Measurements from ENCODE around the gene SMAP1.

SMAP1 gene

GRCh38 chr6:70874181-70874913, 206.7 kb downstream of the SMAP1 start:
- Histone ChIP-seq H3K27ac (ENCODE audit: low read depth, low read length) (no peak overlapping the region), H3K36me3 (ENCODE audit: control insufficient read depth in 5 of 5, insufficient read depth in 5 of 5, low read length in 5 of 5) (no peaks in the 10 kb centered on the region), H3K4me3 (ENCODE audit: low read depth in 1 of 5, low read length in 5 of 5) (no peak overlapping the region), H3K9me3 (ENCODE audit: control insufficient read depth in 5 of 5, low read length in 5 of 5) (peaks cover 8 to 13% (median 11%) of the 10 kb centered on the region in 5 donors), H3K27me3 (ENCODE audit: control insufficient read depth in 5 of 5, insufficient read depth in 4 of 5, low read length in 5 of 5) (no peaks in the 10 kb centered on the region), H3K9ac (ENCODE audit: low read length in 5 of 5) (no peak overlapping the region), H3K4me1 (ENCODE audit: control insufficient read depth in 5 of 5, insufficient read depth in 5 of 5, low read length in 5 of 5) (peaks cover 0 to 4% (median 0%) of the 10 kb centered on the region in 5 donors)

- Histone ChIP-seq H3K27ac (ENCODE audit: low read depth, low read length) (no peak overlapping the region), H3K27me3 (ENCODE audit: control insufficient read depth in 5 of 5, insufficient read depth in 4 of 5, low read length in 5 of 5) (no peaks in the 10 kb centered on the region), H3K4me1 (ENCODE audit: control insufficient read depth in 5 of 5, insufficient read depth in 5 of 5, low read length in 5 of 5) (peaks cover 0 to 1% (median 0%) of the 10 kb centered on the region in 5 donors), H3K4me3 (ENCODE audit: low read depth in 1 of 5, low read length in 5 of 5) (no peak overlapping the region), H3K36me3 (ENCODE audit: control insufficient read depth in 5 of 5, insufficient read depth in 5 of 5, low read length in 5 of 5) (no peaks in the 10 kb centered on the region), H3K9me3 (ENCODE audit: control insufficient read depth in 5 of 5, low read length in 5 of 5) (peaks cover 0 to 3% (median 2%) of the 10 kb centered on the region in 5 donors), H3K9ac (ENCODE audit: low read length in 5 of 5) (no peak overlapping the region)
Observed at GRCh38 chr6:70879496-70879895, 211.8 kb downstream of the SMAP1 start.

DNA sequence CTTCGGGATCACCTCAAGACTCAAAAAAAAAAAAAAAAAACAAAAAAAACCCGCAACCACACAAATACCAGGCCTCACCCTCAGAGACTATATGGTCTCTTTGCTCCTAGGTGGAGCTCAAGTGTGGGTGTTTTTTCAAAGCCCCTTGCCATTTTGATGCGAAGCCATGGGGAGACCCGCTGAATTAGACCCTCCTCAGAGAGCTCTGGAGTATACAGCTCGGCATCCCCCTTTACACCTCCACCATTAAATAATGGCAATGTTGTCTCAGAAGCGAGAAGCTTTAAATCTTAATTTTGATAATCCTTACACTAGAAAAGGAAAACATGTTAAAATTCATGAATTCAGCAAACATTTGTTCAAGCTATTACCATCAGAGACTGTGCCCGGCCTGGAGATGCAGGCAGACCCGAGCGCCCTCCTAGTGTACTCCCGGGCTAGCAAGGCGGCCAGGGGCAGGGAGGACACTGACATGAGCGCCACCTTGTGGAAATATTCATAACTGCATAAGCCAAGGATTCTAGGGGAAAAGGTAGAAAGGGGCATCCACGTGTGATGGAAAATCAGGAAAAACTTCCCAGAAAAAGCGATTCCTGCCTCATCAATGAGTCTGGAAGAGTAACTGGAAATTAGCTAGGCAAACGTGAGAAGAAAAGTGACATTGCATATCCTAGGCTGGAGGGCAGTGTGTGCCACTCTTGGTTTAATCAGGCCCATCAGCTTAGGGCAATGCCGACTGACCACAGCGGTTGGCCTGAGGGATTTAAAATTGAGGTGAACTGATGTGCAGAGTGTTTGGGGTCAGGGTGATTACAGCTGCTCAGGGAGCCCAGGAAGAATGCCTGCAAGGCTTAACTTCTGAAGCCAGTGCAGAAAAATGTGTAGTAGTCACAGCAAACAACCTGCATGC, 216.6 kb downstream of the SMAP1 start:
- no peak overlapping the region for H3K27ac ChIP-seq (ENCODE audit: low read depth, low read length)
- no peak overlapping the region for H3K4me3 ChIP-seq (ENCODE audit: low read depth in 1 of 5, low read length in 5 of 5)

GRCh38 chr6:70886071-70886470, 218.4 kb downstream of the SMAP1 start:
- H3K4me1 ChIP-seq (ENCODE audit: control insufficient read depth in 5 of 5, insufficient read depth in 5 of 5, low read length in 5 of 5): no peaks in the 10 kb centered on the region
- no peak overlapping the region for H3K4me3 ChIP-seq (ENCODE audit: low read depth in 1 of 5, low read length in 5 of 5)
- no peaks in the 10 kb centered on the region for H3K9me3 ChIP-seq (ENCODE audit: control insufficient read depth in 5 of 5, low read length in 5 of 5)
- no peaks in the 10 kb centered on the region for H3K36me3 ChIP-seq (ENCODE audit: control insufficient read depth in 5 of 5, insufficient read depth in 5 of 5, low read length in 5 of 5)
- no peak overlapping the region for H3K27ac ChIP-seq (ENCODE audit: low read depth, low read length)
- no peak overlapping the region for H3K9ac ChIP-seq (ENCODE audit: low read length in 5 of 5)
- no peaks in the 10 kb centered on the region for H3K27me3 ChIP-seq (ENCODE audit: control insufficient read depth in 5 of 5, insufficient read depth in 4 of 5, low read length in 5 of 5)

More for the DNA sequence above, 216.6 kb downstream of the SMAP1 start:
- no peaks in the 10 kb centered on the region for H3K9me3 ChIP-seq (ENCODE audit: control insufficient read depth in 5 of 5, low read length in 5 of 5)
- H3K36me3 ChIP-seq (ENCODE audit: control insufficient read depth in 5 of 5, insufficient read depth in 5 of 5, low read length in 5 of 5): no peaks in the 10 kb centered on the region
- no peak overlapping the region for H3K9ac ChIP-seq (ENCODE audit: low read length in 5 of 5)
- H3K27me3 ChIP-seq (ENCODE audit: control insufficient read depth in 5 of 5, insufficient read depth in 4 of 5, low read length in 5 of 5): no peaks in the 10 kb centered on the region
- no peaks in the 10 kb centered on the region for H3K4me1 ChIP-seq (ENCODE audit: control insufficient read depth in 5 of 5, insufficient read depth in 5 of 5, low read length in 5 of 5)

- no peaks in the 10 kb centered on the region for H3K36me3 ChIP-seq (ENCODE audit: control insufficient read depth in 5 of 5, insufficient read depth in 5 of 5, low read length in 5 of 5)
- no peak overlapping the region for H3K4me3 ChIP-seq (ENCODE audit: low read depth in 1 of 5, low read length in 5 of 5)
- H3K27me3 ChIP-seq (ENCODE audit: control insufficient read depth in 5 of 5, insufficient read depth in 4 of 5, low read length in 5 of 5): no peaks in the 10 kb centered on the region
- H3K4me1 ChIP-seq (ENCODE audit: control insufficient read depth in 5 of 5, insufficient read depth in 5 of 5, low read length in 5 of 5): no peaks in the 10 kb centered on the region
- H3K9ac ChIP-seq (ENCODE audit: low read length in 5 of 5): no peak overlapping the region
- no peak overlapping the region for H3K27ac ChIP-seq (ENCODE audit: low read depth, low read length)
- no peaks in the 10 kb centered on the region for H3K9me3 ChIP-seq (ENCODE audit: control insufficient read depth in 5 of 5, low read length in 5 of 5)
Observed at GRCh38 chr6:70886661-70887060, 219.0 kb downstream of the SMAP1 start.

DNA sequence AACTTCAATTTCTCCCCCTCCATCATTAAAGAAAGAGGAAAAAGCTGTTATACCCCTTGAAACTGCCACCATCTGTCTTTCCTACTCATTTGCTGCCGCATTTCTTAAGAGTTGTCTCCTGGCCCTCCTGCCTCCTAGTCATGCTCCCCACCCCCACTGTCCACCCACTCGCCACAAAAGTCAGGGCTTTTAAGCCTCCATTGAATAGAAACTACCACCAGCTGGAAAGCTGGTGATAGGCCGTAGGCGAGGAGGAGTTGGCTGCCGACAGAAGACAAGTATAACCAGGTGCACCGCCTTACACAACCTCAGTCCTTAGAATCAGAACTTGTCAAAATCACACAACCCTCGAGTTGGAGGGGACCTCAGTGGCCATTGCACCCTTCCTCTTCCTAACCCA, 221.6 kb downstream of the SMAP1 start:
- Histone ChIP-seq H3K4me1 (ENCODE audit: control insufficient read depth in 5 of 5, insufficient read depth in 5 of 5, low read length in 5 of 5) (no peaks in the 10 kb centered on the region), H3K27ac (ENCODE audit: low read depth, low read length) (no peak overlapping the region), H3K9me3 (ENCODE audit: control insufficient read depth in 5 of 5, low read length in 5 of 5) (no peaks in the 10 kb centered on the region), H3K4me3 (ENCODE audit: low read depth in 1 of 5, low read length in 5 of 5) (no peak overlapping the region), H3K27me3 (ENCODE audit: control insufficient read depth in 5 of 5, insufficient read depth in 4 of 5, low read length in 5 of 5) (peaks cover 0 to 4% (median 0%) of the 10 kb centered on the region in 5 donors), H3K9ac (ENCODE audit: low read length in 5 of 5) (no peak overlapping the region), H3K36me3 (ENCODE audit: control insufficient read depth in 5 of 5, insufficient read depth in 5 of 5, low read length in 5 of 5) (no peaks in the 10 kb centered on the region)

DNA sequence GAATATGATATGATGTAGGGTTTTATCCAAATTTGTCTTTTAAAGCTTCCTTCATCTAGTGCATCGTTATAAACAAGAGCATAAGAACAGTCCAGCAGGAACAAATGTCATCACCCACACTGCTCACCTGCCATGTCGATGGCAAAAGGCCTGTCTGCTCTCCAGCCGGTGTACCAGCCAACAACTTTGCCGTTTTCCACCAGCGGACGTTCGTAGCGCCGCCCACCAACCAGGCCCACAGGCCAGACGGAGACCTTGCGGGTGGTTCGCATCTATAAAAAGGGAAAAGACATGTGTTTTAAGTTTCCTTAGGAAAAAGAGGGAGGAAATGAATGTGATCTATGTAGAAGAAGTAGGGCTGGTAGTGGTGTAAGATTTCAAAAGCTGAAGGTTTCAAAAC, 226.3 kb downstream of the SMAP1 start:
- Histone ChIP-seq H3K27me3 (ENCODE audit: control insufficient read depth in 5 of 5, insufficient read depth in 4 of 5, low read length in 5 of 5) (peaks cover 0 to 4% (median 0%) of the 10 kb centered on the region in 5 donors), H3K4me3 (ENCODE audit: low read depth in 1 of 5, low read length in 5 of 5) (no peak overlapping the region), H3K27ac (ENCODE audit: low read depth, low read length) (no peak overlapping the region), H3K4me1 (ENCODE audit: control insufficient read depth in 5 of 5, insufficient read depth in 5 of 5, low read length in 5 of 5) (no peaks in the 10 kb centered on the region), H3K9ac (ENCODE audit: low read length in 5 of 5) (no peak overlapping the region), H3K9me3 (ENCODE audit: control insufficient read depth in 5 of 5, low read length in 5 of 5) (no peaks in the 10 kb centered on the region), H3K36me3 (ENCODE audit: control insufficient read depth in 5 of 5, insufficient read depth in 5 of 5, low read length in 5 of 5) (no peaks in the 10 kb centered on the region)

DNA sequence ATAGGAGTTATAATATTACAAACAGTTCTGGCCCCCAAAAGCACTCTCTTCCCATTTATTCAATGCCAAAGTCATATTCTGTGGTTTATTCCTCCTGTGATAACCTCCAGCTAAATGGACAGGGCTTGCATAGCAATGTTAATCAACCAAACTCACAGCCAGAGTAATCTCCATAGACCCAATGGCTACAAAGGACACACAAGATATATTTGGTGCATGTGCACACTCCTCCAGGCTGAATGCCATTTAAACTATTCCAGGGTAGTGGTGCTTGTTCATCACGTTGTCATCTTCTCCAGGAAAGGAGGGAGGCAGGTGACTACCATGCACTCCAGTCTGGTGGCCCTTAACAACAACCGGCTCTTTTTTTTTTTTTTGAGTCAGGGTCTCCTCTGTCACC, 232.4 kb downstream of the SMAP1 start:
- Histone ChIP-seq H3K27ac (ENCODE audit: low read depth, low read length) (no peak overlapping the region), H3K9me3 (ENCODE audit: control insufficient read depth in 5 of 5, low read length in 5 of 5) (no peaks in the 10 kb centered on the region), H3K4me3 (ENCODE audit: low read depth in 1 of 5, low read length in 5 of 5) (no peak overlapping the region), H3K4me1 (ENCODE audit: control insufficient read depth in 5 of 5, insufficient read depth in 5 of 5, low read length in 5 of 5) (peaks cover 0 to 4% (median 0%) of the 10 kb centered on the region in 5 donors), H3K27me3 (ENCODE audit: control insufficient read depth in 5 of 5, insufficient read depth in 4 of 5, low read length in 5 of 5) (no peaks in the 10 kb centered on the region), H3K36me3 (ENCODE audit: control insufficient read depth in 5 of 5, insufficient read depth in 5 of 5, low read length in 5 of 5) (no peaks in the 10 kb centered on the region), H3K9ac (ENCODE audit: low read length in 5 of 5) (no peak overlapping the region)

DNA sequence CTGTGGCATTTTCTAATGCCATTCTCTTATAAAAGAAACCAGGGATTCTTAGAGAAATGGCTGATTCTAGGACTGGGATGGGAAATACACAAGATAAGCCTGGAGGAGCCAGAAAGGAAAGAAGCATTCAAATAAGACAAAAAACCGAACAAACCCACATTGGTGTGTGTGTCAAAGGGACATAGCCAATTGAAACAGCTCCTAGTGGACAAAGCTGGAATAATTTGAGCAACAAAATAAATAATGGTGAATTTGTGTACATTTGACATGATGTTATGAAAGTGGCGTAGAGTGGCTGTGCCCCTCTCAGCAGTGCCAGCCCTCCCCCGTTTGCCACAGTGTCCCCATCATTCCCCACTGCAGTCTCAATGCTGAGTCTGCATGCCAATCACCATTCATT, 233.6 kb downstream of the SMAP1 start:
- Histone ChIP-seq H3K9me3 (ENCODE audit: control insufficient read depth in 5 of 5, low read length in 5 of 5) (no peaks in the 10 kb centered on the region), H3K36me3 (ENCODE audit: control insufficient read depth in 5 of 5, insufficient read depth in 5 of 5, low read length in 5 of 5) (no peaks in the 10 kb centered on the region), H3K27ac (ENCODE audit: low read depth, low read length) (no peak overlapping the region), H3K4me1 (ENCODE audit: control insufficient read depth in 5 of 5, insufficient read depth in 5 of 5, low read length in 5 of 5) (peaks cover 0 to 11% (median 6%) of the 10 kb centered on the region in 5 donors), H3K27me3 (ENCODE audit: control insufficient read depth in 5 of 5, insufficient read depth in 4 of 5, low read length in 5 of 5) (no peaks in the 10 kb centered on the region), H3K4me3 (ENCODE audit: low read depth in 1 of 5, low read length in 5 of 5) (no peak overlapping the region), H3K9ac (ENCODE audit: low read length in 5 of 5) (no peak overlapping the region)
